Measurements from ENCODE around the gene NRSN1. TPM values are rescaled to one million over a fixed set of nuclear protein-coding genes. Genes with fewer than 3 reads are reported as not detected.
"Not testable (repeated sequence)": the region's sequence is repeated elsewhere in the genome, so short reads cannot be mapped to it uniquely, and the experiment has no call there.

NRSN1 gene
- total and polyA plus RNA-seq, 2 experiments from 2014 or later: 0.68 to 1.5 TPM

DNA sequence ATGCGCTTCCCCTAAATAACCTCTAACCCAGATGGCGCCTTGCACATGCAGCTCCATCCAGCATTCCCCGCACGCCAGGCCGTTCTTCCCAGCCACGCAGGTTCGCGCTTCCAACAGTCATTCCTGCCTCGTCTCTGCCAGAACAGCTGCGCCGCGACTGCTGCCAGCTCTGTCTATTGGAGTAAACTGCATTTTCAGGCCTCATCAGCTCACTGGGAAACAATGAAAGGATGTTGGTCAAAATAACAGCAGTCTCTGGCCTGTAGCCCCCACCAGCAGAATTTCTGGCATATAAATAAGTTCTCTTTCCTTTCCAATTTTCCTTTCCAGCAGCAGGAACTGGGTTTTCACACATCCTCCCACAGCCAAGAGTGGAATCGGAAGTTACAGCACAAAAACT lies 14.6 kb downstream of the NRSN1 start:
- ATAC-seq (no peak), DNase-seq (ENCODE audit: low spot score) (peak; percentile 37)
- H3K36me3 ChIP-seq (ENCODE audit: insufficient read depth): no peaks in the 10 kb centered on the region
- no peaks in the 10 kb centered on the region for H3F3A ChIP-seq (replicated peaks; ENCODE audit: low read depth)
- no peaks in the 10 kb centered on the region for H3K4me1 ChIP-seq (ENCODE audit: insufficient read depth)
- H4K20me1 ChIP-seq (replicated peaks; ENCODE audit: insufficient read depth): no peaks in the 10 kb centered on the region
- no peaks in the 10 kb centered on the region for H3K9me2 ChIP-seq (ENCODE audit: insufficient read depth)
- no peak overlapping the region for H3K4me2 ChIP-seq
- no peak overlapping the region for H3K4me3 ChIP-seq
- Mint-ChIP-seq H3K9me3 (no peaks in the 10 kb centered on the region), H3K27me3 (ENCODE audit: insufficient read depth, low read depth, poor library complexity) (no peaks in the 10 kb centered on the region), H3K4me3 (no peak overlapping the region), H3K4me1 (no peaks in the 10 kb centered on the region; the same call in 2 of the 3 replicates), H3K27ac (no peak overlapping the region), H3K36me3 (ENCODE audit: low read depth) (no peaks in the 10 kb centered on the region)
- H2AFZ ChIP-seq: no peak overlapping the region
- no peaks in the 10 kb centered on the region for H3K79me2 ChIP-seq (replicated peaks; ENCODE audit: insufficient read depth)
- TF ChIP-seq ZNF114 (CRISPR knock-in tag; IDR thresholded peaks at IDR 0.05) (no peak), POLR2AphosphoS5 (IDR thresholded peaks at IDR 0.05; ENCODE audit: low read depth) (no peak), EZH2phosphoT487 (IDR thresholded peaks at IDR 0.05; ENCODE audit: unreplicated experiment) (no peak), EZH2 (IDR thresholded peaks at IDR 0.05; ENCODE audit: low read depth, unreplicated experiment) (no peak)
- TF ChIP-seq, protein P1, sequence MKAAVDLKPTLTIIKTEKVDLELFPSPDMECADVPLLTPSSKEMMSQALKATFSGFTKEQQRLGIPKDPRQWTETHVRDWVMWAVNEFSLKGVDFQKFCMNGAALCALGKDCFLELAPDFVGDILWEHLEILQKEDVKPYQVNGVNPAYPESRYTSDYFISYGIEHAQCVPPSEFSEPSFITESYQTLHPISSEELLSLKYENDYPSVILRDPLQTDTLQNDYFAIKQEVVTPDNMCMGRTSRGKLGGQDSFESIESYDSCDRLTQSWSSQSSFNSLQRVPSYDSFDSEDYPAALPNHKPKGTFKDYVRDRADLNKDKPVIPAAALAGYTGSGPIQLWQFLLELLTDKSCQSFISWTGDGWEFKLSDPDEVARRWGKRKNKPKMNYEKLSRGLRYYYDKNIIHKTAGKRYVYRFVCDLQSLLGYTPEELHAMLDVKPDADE (IDR thresholded peaks at IDR 0.05): no peak
- TF ChIP-seq, protein P2, sequence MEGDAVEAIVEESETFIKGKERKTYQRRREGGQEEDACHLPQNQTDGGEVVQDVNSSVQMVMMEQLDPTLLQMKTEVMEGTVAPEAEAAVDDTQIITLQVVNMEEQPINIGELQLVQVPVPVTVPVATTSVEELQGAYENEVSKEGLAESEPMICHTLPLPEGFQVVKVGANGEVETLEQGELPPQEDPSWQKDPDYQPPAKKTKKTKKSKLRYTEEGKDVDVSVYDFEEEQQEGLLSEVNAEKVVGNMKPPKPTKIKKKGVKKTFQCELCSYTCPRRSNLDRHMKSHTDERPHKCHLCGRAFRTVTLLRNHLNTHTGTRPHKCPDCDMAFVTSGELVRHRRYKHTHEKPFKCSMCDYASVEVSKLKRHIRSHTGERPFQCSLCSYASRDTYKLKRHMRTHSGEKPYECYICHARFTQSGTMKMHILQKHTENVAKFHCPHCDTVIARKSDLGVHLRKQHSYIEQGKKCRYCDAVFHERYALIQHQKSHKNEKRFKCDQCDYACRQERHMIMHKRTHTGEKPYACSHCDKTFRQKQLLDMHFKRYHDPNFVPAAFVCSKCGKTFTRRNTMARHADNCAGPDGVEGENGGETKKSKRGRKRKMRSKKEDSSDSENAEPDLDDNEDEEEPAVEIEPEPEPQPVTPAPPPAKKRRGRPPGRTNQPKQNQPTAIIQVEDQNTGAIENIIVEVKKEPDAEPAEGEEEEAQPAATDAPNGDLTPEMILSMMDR (conservative IDR thresholded peaks at IDR 0.05; ENCODE audit: low read depth in 2 of 2): no peak
- TF ChIP-seq, protein P3, sequence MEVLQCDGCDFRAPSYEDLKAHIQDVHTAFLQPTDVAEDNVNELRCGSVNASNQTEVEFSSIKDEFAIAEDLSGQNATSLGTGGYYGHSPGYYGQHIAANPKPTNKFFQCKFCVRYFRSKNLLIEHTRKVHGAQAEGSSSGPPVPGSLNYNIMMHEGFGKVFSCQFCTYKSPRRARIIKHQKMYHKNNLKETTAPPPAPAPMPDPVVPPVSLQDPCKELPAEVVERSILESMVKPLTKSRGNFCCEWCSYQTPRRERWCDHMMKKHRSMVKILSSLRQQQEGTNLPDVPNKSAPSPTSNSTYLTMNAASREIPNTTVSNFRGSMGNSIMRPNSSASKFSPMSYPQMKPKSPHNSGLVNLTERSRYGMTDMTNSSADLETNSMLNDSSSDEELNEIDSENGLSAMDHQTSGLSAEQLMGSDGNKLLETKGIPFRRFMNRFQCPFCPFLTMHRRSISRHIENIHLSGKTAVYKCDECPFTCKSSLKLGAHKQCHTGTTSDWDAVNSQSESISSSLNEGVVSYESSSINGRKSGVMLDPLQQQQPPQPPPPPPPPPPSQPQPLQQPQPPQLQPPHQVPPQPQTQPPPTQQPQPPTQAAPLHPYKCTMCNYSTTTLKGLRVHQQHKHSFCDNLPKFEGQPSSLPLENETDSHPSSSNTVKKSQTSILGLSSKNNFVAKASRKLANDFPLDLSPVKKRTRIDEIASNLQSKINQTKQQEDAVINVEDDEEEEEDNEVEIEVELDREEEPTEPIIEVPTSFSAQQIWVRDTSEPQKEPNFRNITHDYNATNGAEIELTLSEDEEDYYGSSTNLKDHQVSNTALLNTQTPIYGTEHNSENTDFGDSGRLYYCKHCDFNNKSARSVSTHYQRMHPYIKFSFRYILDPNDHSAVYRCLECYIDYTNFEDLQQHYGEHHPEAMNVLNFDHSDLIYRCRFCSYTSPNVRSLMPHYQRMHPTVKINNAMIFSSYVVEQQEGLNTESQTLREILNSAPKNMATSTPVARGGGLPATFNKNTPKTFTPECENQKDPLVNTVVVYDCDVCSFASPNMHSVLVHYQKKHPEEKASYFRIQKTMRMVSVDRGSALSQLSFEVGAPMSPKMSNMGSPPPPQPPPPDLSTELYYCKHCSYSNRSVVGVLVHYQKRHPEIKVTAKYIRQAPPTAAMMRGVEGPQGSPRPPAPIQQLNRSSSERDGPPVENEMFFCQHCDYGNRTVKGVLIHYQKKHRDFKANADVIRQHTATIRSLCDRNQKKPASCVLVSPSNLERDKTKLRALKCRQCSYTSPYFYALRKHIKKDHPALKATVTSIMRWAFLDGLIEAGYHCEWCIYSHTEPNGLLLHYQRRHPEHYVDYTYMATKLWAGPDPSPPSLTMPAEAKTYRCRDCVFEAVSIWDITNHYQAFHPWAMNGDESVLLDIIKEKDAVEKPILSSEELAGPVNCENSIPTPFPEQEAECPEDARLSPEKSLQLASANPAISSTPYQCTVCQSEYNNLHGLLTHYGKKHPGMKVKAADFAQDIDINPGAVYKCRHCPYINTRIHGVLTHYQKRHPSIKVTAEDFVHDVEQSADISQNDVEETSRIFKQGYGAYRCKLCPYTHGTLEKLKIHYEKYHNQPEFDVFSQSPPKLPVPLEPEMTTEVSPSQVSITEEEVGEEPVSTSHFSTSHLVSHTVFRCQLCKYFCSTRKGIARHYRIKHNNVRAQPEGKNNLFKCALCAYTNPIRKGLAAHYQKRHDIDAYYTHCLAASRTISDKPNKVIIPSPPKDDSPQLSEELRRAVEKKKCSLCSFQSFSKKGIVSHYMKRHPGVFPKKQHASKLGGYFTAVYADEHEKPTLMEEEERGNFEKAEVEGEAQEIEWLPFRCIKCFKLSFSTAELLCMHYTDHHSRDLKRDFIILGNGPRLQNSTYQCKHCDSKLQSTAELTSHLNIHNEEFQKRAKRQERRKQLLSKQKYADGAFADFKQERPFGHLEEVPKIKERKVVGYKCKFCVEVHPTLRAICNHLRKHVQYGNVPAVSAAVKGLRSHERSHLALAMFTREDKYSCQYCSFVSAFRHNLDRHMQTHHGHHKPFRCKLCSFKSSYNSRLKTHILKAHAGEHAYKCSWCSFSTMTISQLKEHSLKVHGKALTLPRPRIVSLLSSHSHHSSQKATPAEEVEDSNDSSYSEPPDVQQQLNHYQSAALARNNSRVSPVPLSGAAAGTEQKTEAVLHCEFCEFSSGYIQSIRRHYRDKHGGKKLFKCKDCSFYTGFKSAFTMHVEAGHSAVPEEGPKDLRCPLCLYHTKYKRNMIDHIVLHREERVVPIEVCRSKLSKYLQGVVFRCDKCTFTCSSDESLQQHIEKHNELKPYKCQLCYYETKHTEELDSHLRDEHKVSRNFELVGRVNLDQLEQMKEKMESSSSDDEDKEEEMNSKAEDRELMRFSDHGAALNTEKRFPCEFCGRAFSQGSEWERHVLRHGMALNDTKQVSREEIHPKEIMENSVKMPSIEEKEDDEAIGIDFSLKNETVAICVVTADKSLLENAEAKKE (CRISPR knock-in tag; IDR thresholded peaks at IDR 0.05): no peak
- H3K27me3 ChIP-seq (ENCODE audit: insufficient read depth): no peaks in the 10 kb centered on the region
- no peak overlapping the region for H3K27ac ChIP-seq (ENCODE audit: low read depth)

DNA sequence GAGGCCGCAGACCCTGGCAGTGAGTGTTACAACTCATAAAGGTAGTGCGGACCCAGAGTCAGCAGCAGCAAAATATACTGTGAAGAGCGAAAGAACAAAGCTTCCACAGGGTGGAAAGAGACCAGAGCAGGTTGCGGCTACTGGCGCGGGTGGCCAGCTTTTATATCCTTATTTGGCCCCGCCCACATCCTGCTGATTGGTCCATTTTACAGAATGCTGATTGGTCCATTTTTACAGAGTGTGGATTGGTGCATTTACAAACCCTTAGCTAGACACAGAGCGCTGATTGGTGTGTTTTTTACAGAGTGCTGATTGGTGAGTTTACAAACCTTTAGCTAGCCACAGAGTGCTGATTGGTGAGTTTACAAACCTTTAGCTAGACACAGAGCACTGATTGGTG lies 16.7 kb downstream of the NRSN1 start:
- not testable (repeated sequence) for ATAC-seq; H3K27ac Mint-ChIP-seq; H3K4me1 ChIP-seq (ENCODE audit: insufficient read depth); H3K4me3 ChIP-seq; H3K9me3 Mint-ChIP-seq; H3K4me1 Mint-ChIP-seq; H3K27ac ChIP-seq (ENCODE audit: low read depth); H3K79me2 ChIP-seq (replicated peaks; ENCODE audit: insufficient read depth); H3K4me2 ChIP-seq; DNase-seq (ENCODE audit: low spot score); H3K27me3 Mint-ChIP-seq (ENCODE audit: insufficient read depth, low read depth, poor library complexity); H4K20me1 ChIP-seq (replicated peaks; ENCODE audit: insufficient read depth); H3K27me3 ChIP-seq (ENCODE audit: insufficient read depth); H3K4me3 Mint-ChIP-seq; H3K9me2 ChIP-seq (ENCODE audit: insufficient read depth); H3K36me3 ChIP-seq (ENCODE audit: insufficient read depth); H3F3A ChIP-seq (replicated peaks; ENCODE audit: low read depth); H2AFZ ChIP-seq; H3K36me3 Mint-ChIP-seq (ENCODE audit: low read depth)
